Measurements from ENCODE around the gene CRY2.
"Not testable (repeated sequence)": the region's sequence is repeated elsewhere in the genome, so short reads cannot be mapped to it uniquely, and the experiment has no call there.

The CRY2 gene

GRCh38 chr11:45832811-45833441 is 14.3 kb upstream of the CRY2 start:
- no peak for TF ChIP-seq CTCF (conservative IDR thresholded peaks at IDR 0.05)
- H3K27ac ChIP-seq: no peak overlapping the region

GRCh38 chr11:45833761-45834160 is 13.5 kb upstream of the CRY2 start:
- no peak for TF ChIP-seq CTCF (conservative IDR thresholded peaks at IDR 0.05)
- no peak overlapping the region for H3K27ac ChIP-seq

DNA sequence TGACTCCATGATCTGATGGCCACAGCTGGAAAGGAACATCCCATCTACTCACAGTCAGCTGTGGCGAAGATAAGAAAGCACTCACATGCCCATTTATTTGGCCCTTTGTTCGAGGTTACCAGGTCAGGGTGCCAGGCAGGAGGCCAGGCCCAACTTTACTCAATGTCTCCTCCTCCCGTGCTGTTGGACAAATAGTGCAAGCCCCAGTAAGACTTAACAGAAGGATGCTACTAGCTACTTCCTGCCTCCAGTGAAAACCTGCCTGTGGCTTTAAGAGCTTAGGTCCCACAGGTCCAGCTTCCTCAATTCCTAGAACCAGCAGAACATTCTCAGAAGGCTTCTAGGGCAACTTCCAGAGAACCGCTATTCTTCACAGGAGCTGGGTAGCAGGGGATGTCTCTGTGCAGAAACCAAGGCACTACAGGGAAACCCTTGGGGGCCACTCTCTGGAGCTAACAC is 12.9 kb upstream of the CRY2 start:
- H3K27ac ChIP-seq: no peak overlapping the region

GRCh38 chr11:45839204-45839603 is 8.1 kb upstream of the CRY2 start:
- no peak for TF ChIP-seq CTCF (conservative IDR thresholded peaks at IDR 0.05)

More for the DNA sequence above, 12.9 kb upstream of the CRY2 start:
- TF ChIP-seq CTCF (conservative IDR thresholded peaks at IDR 0.05): no peak

GRCh38 chr11:45840251-45840650 is 7.0 kb upstream of the CRY2 start:
- not testable (repeated sequence) for H3K27ac ChIP-seq

More at GRCh38 chr11:45839204-45839603, 8.1 kb upstream of the CRY2 start:
- H3K27ac ChIP-seq: no peak overlapping the region

- H3K27ac ChIP-seq: peak overlapping the region; percentile 85
- TF ChIP-seq CTCF (conservative IDR thresholded peaks at IDR 0.05): peak; percentile 96
These were observed 3.9 kb upstream of the CRY2 start for GRCh38 chr11:45843158-45843924.

GRCh38 chr11:45844822-45845578 is 2.3 kb upstream of the CRY2 start:
- no peak for TF ChIP-seq CTCF (conservative IDR thresholded peaks at IDR 0.05)
- H3K27ac ChIP-seq: peak overlapping the region; percentile 83; the same call in 1 of the 2 replicates
